ENCODE data around the gene AFAP1L2.

AFAP1L2 gene

DNA sequence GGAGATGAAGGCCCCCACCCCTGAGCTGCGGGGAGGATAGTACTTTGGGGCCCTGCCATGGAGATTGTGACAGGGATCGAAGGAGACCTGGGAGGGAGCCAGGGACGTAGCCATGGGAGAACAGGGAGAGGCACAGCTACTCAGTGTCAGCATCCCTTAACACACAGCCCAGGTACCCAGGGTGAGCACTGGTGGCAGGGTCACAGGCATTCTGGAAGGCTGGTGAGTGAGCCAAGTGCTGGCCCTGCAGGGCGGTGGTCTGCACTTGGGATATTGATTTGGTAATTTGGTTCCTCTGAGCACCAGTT lies 125.5 kb downstream of the AFAP1L2 start:
- H3K4me3 ChIP-seq (ENCODE audit: control insufficient read depth, low read depth, low read length): no peak overlapping the region
- DNase-seq (ENCODE audit: low read depth): no peak
- TF ChIP-seq, protein P1, sequence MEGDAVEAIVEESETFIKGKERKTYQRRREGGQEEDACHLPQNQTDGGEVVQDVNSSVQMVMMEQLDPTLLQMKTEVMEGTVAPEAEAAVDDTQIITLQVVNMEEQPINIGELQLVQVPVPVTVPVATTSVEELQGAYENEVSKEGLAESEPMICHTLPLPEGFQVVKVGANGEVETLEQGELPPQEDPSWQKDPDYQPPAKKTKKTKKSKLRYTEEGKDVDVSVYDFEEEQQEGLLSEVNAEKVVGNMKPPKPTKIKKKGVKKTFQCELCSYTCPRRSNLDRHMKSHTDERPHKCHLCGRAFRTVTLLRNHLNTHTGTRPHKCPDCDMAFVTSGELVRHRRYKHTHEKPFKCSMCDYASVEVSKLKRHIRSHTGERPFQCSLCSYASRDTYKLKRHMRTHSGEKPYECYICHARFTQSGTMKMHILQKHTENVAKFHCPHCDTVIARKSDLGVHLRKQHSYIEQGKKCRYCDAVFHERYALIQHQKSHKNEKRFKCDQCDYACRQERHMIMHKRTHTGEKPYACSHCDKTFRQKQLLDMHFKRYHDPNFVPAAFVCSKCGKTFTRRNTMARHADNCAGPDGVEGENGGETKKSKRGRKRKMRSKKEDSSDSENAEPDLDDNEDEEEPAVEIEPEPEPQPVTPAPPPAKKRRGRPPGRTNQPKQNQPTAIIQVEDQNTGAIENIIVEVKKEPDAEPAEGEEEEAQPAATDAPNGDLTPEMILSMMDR (conservative IDR thresholded peaks at IDR 0.05; ENCODE audit: control insufficient read depth, insufficient read depth, low read depth, low read length): no peak

DNA sequence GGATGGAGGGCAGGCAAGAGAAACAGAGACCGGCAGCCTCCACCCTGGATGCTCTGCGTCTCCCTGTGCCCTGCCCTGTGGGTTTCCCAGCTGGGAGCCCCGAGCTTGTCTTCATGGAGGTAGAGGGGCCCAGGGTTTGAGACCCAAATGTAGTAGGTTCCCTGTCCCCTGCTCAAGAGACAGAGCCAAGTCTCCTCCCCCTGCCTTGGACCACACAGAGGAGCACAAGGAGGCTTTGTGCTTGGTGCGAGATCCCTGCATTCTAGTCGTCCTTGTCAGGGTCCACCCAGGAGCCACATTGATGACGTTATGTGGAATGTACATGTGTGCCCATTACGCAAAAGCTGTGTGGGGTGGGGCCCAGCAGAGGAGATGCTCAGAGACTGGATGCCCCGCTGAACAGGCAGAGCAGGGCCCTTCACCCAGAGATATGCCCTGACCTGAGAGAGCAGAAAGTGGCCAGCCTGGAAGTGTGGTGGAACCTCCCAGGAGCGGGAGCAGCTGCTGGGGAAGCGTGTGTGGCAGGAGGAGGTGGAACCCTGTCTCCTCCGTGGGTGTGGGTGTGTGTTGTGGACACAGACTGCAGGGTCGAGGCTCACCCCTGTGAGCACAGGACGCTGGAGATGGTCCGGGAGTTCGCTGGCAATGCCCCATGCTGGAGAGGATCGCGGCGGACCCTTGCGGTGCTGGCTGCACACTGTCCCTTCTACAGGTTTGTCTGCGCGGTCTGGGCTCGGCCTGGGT lies 126.0 kb downstream of the AFAP1L2 start:
- no peak overlapping the region for H3K4me3 ChIP-seq (ENCODE audit: control insufficient read depth, low read depth, low read length)
- no peak for DNase-seq (ENCODE audit: low read depth)
- TF ChIP-seq, protein P1 (conservative IDR thresholded peaks at IDR 0.05; ENCODE audit: control insufficient read depth, insufficient read depth, low read depth, low read length): no peak

DNA sequence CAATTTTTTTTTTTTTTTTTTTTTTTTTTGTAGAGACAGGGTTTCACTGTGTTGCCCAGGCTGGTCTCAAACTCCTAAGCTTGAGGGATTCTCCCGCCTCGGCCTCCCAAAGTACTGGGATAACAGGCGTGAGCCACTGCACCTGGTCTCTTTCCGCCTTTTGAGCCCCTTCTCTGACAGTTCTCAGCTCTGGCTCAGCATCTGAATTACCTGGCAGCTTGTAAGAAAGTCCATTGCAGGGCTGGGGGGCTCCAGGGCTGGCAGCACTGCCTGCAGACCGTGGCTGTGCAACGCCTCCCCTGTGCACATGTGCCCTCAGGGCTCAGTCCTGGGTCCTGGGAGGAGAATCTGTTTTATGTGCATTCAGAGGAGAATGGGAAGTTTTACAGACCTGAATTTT lies 127.6 kb downstream of the AFAP1L2 start:
- TF ChIP-seq, protein P1 (conservative IDR thresholded peaks at IDR 0.05; ENCODE audit: control insufficient read depth, insufficient read depth, low read depth, low read length): no peak
- DNase-seq (ENCODE audit: low read depth): no peak
- H3K4me3 ChIP-seq (ENCODE audit: control insufficient read depth, low read depth, low read length): no peak overlapping the region

DNA sequence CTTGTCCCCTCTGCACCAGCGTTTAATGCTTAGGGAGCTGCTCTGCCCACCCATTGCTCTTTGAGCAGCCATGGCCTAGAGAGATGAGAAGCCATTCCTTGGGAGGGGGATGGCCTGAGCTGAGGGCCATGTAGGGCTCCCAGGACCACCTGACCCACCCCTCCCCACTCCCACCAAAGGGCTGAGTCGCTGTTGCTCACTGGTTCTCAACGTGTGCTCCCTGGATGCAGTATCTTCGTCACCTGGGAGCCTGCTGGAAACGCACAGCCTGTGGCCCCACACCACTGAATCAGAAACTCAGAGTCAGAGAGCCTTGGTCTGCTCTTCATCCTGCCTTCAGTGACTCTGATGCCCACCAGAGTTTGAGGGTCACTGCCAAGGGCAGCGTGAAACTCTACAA lies 128.2 kb downstream of the AFAP1L2 start:
- no peak for DNase-seq (ENCODE audit: low read depth)
- TF ChIP-seq, protein P1 (conservative IDR thresholded peaks at IDR 0.05; ENCODE audit: control insufficient read depth, insufficient read depth, low read depth, low read length): no peak
- H3K4me3 ChIP-seq (ENCODE audit: control insufficient read depth, low read depth, low read length): no peak overlapping the region

DNA sequence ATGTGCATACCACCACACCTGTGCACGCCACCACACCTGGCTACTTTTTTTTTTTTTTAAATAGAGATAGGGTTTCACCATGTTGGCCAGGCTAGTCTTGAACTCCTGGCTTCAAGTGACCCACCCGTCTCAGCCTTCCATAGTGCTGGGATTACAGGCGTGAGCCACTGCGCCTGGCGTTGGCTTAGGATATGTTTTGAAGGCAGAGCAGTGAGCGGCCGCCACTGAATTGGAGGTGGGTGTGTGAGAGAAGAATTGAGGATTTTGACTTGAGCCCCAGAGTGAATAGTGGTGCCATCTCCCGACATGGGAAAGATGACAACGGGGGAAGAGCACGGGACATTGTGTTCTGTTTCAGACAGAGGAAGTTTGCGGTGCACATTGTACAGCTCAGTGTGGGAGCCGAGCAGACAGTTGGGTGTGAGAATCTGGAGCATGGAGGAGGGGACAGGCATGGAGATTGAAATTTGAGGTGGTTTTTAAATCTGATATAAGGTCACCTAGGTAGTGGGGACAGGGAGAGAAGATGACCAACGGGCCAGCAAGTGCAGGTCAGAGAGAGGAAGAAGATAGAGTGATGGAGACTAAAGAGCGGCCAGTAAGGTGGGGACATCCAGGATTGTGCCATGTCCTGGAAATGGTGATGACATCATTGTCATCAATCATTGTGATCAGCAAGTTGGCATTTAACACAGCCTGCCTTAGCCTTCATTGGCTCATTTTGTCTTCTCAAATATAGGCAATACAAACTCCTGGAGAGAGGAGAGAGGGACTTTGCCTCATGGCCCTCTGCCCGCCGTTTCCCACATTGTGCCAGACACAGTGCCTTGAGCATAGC lies 129.5 kb downstream of the AFAP1L2 start:
- no peak overlapping the region for H3K4me3 ChIP-seq (ENCODE audit: control insufficient read depth, low read depth, low read length)
- TF ChIP-seq, protein P1 (conservative IDR thresholded peaks at IDR 0.05; ENCODE audit: control insufficient read depth, insufficient read depth, low read depth, low read length): no peak
- no peak for DNase-seq (ENCODE audit: low read depth)

DNA sequence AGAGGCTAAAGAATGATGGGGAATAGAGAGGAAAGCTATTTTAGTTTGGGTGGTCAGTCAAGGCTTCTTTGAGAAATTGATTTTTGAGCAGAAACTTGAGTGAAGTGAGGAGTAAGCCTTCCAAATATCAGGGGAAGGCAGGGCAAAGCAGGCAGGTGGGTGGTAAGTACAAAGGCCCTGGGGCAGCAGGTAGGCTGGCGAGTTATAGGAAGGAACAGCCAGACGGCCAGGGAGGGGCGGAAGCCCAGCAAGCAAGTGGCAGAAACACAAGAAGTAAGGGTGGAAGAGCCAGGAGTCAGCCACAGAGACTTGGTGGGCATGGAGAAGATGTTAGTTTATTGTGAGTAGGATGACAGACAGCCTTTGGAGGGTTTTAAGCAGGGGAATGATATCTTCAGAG lies 130.4 kb downstream of the AFAP1L2 start:
- TF ChIP-seq, protein P1 (conservative IDR thresholded peaks at IDR 0.05; ENCODE audit: control insufficient read depth, insufficient read depth, low read depth, low read length): no peak
- H3K4me3 ChIP-seq (ENCODE audit: control insufficient read depth, low read depth, low read length): no peak overlapping the region
- no peak for DNase-seq (ENCODE audit: low read depth)
